MCF 10A (cell line): ENCODE results near the gene ITGB8. TPM values are rescaled to one million over a fixed set of nuclear protein-coding genes. Genes with fewer than 3 reads are reported as not detected.

Experiments
- BruUV-seq: library from RNA; stranded (reverse); fragments of 400-500 nt; replicated peaks from 2 replicates; lab custom pipeline; 2021; lab: Mats Ljungman, UMichigan
- CTCF ChIA-PET: fragments of 300-600 bp; sonication (Branson Sonifier 250); formaldehyde crosslinking; extraction: SDS; loops from one replicate; lab custom pipeline; 2021; ENCODE audit warnings: antibody characterized with exemption, inconsistent platforms; lab: Yijun Ruan, JAX
- POLR2A ChIA-PET: fragments of 300-600, 350-650 bp; sonication (Branson Sonifier 250); formaldehyde crosslinking; extraction: SDS; loops from one replicate; lab custom pipeline; 2020; ENCODE audit warnings: antibody characterized with exemption, inconsistent platforms; lab: Yijun Ruan, JAX
- DNase-seq: peaks from one replicate; pipeline ENCODE4 v3.0.0-alpha.2; 2018; ENCODE audit not compliant: unreplicated experiment
- H3K27ac Mint-ChIP-seq: one replicate; pipeline ENCODE4 v1.8.0; 2022; ENCODE audit warnings: mild to moderate bottlenecking, low read depth, mixed read lengths; ENCODE audit not compliant: unreplicated experiment
- H3K27me3 Mint-ChIP-seq: one replicate; pipeline ENCODE4 v1.8.0; 2022; ENCODE audit warnings: mixed read lengths; ENCODE audit not compliant: insufficient read depth, unreplicated experiment
- H3K36me3 Mint-ChIP-seq: one replicate; pipeline ENCODE4 v1.8.0; 2022; ENCODE audit warnings: mild to moderate bottlenecking, moderate library complexity, mixed read lengths; ENCODE audit not compliant: insufficient read depth, unreplicated experiment
- H3K4me1 Mint-ChIP-seq: one replicate; pipeline ENCODE4 v1.8.0; 2022; ENCODE audit warnings: mixed read lengths; ENCODE audit not compliant: insufficient read depth, unreplicated experiment
- H3K4me3 Mint-ChIP-seq: one replicate; pipeline ENCODE4 v1.8.0; 2022; ENCODE audit warnings: mild to moderate bottlenecking, moderate library complexity, mixed read lengths; ENCODE audit not compliant: unreplicated experiment
- H3K9me3 Mint-ChIP-seq: one replicate; pipeline ENCODE4 v1.8.0; 2022; ENCODE audit warnings: mixed read lengths; ENCODE audit not compliant: unreplicated experiment
- CTCF ChIP-seq: fragments of 200-600 bp; IDR thresholded peaks from one replicate; pipeline ENCODE4 v1.8.0; 2022; ENCODE audit warnings: antibody characterized with exemption, mild to moderate bottlenecking; ENCODE audit not compliant: unreplicated experiment
- intact Hi-C: fragments of 100-400 bp; cut with micrococcal nuclease; formaldehyde crosslinking; loops from 2 replicates; pipeline ENCODE4 v1.14.1; 2022
- total RNA-seq: library from RNA; stranded (reverse); gene quantifications from 2 replicates; pipeline ENCODE4 v1.2.3, GENCODE V29; 2022

ITGB8 gene
- total RNA-seq, 1 experiment from 2014 or later: 38.1 TPM

- intact Hi-C loops: no loop called here
- no peak for DNase-seq
- Mint-ChIP-seq H3K9me3 (no peaks in the 10 kb centered on the region), H3K27me3 (no peaks in the 10 kb centered on the region), H3K4me3 (no peak overlapping the region), H3K4me1 (no peaks in the 10 kb centered on the region), H3K36me3 (no peaks in the 10 kb centered on the region), H3K27ac (no peak overlapping the region)
- ChIA-PET POLR2A (interaction anchor here (0.6 kb wide), 1 partner anchor 20 kb away, joined by 3 read pairs; no protein-coding TSS in a partner anchor), CTCF (no interaction called here)
- no peak for TF ChIP-seq CTCF
- no TSS peak for BruUV-seq
Measured at GRCh38 chr7:20449176-20449575, 118.5 kb downstream of the ITGB8 start.

GRCh38 chr7:20450536-20450935 lies 119.8 kb downstream of the ITGB8 start:
- no peaks in the 10 kb centered on the region for H3K4me1 Mint-ChIP-seq
- intact Hi-C loops: no loop called here
- no TSS peak for BruUV-seq
- H3K9me3 Mint-ChIP-seq: no peaks in the 10 kb centered on the region
- DNase-seq: no peak
- CTCF ChIA-PET: interaction anchor here (1.5 kb wide), 1 partner anchor 148 kb away, joined by 3 read pairs; no protein-coding TSS in a partner anchor
- no peaks in the 10 kb centered on the region for H3K27me3 Mint-ChIP-seq
- no peak for TF ChIP-seq CTCF
- POLR2A ChIA-PET: interaction anchor here (0.6 to 1.1 kb wide), 2 partner anchors 32 to 98 kb away, joined by 4 read pairs; no protein-coding TSS in a partner anchor
- H3K36me3 Mint-ChIP-seq: no peaks in the 10 kb centered on the region
- H3K4me3 Mint-ChIP-seq: no peak overlapping the region
- no peak overlapping the region for H3K27ac Mint-ChIP-seq

- POLR2A ChIA-PET: no interaction called here
- intact Hi-C loops: no loop called here
- no peaks in the 10 kb centered on the region for H3K9me3 Mint-ChIP-seq
- H3K27ac Mint-ChIP-seq: no peak overlapping the region
- H3K4me1 Mint-ChIP-seq: peaks cover 16% of the 10 kb centered on the region
- no TSS peak for BruUV-seq
- no peak for DNase-seq
- no peaks in the 10 kb centered on the region for H3K27me3 Mint-ChIP-seq
- no peak for TF ChIP-seq CTCF
- CTCF ChIA-PET: interaction anchor here (0.6 kb wide), 1 partner anchor 255 kb away, joined by 3 read pairs; no protein-coding TSS in a partner anchor
- H3K36me3 Mint-ChIP-seq: no peaks in the 10 kb centered on the region
- no peak overlapping the region for H3K4me3 Mint-ChIP-seq
Measured at GRCh38 chr7:20454202-20454601, 123.5 kb downstream of the ITGB8 start.

- ChIA-PET CTCF (interaction anchor here (0.6 to 0.8 kb wide), 4 partner anchors 12 to 196 kb away, joined by 3 to 5 read pairs (median 3); no protein-coding TSS in a partner anchor), POLR2A (interaction anchor here (0.7 to 1.3 kb wide), 4 partner anchors 10 to 126 kb away, joined by 3 to 10 read pairs (median 3); partner anchors contain the start of gene ITGB8)
- no TSS peak for BruUV-seq
- H3K4me3 Mint-ChIP-seq: no peak overlapping the region
- no peaks in the 10 kb centered on the region for H3K36me3 Mint-ChIP-seq
- no peak for TF ChIP-seq CTCF
- no peaks in the 10 kb centered on the region for H3K27me3 Mint-ChIP-seq
- peaks cover 18% of the 10 kb centered on the region for H3K4me1 Mint-ChIP-seq
- H3K27ac Mint-ChIP-seq: no peak overlapping the region
- H3K9me3 Mint-ChIP-seq: no peaks in the 10 kb centered on the region
- intact Hi-C loops: no loop called here
- no peak for DNase-seq
Measured at GRCh38 chr7:20456701-20457100, 126.0 kb downstream of the ITGB8 start.
